OCI-LY7 (cell line): ENCODE results near the gene FDPS. TPM values are rescaled to one million over a fixed set of nuclear protein-coding genes. Genes with fewer than 3 reads are reported as not detected.

Source experiments
- BruUV-seq: library from RNA; stranded (reverse); fragments of 400-500 nt; replicated peaks from 2 replicates; lab custom pipeline; 2021; lab: Mats Ljungman, UMichigan
- CTCF ChIA-PET: fragments of 300-600 bp; sonication (Branson Sonifier 250); formaldehyde crosslinking; loops from one replicate; lab custom pipeline; 2022; ENCODE audit warnings: antibody characterized with exemption; ENCODE audit not compliant: unreplicated experiment; lab: Charles Lee
- POLR2A ChIA-PET: fragments of 300-600 bp; sonication (Branson Sonifier 250); formaldehyde crosslinking; loops from one replicate; lab custom pipeline; 2022; ENCODE audit warnings: antibody characterized with exemption; lab: Charles Lee
- DNase-seq: peaks from one replicate; pipeline ENCODE4 v3.0.0-alpha.2; 2015; ENCODE audit warnings: low spot score
- H2AFZ ChIP-seq: fragments of 200-600 bp; sonication (generic), shearing (Covaris generic); 2 replicates; pipeline ENCODE4 v1.6.1; 2014; ENCODE audit warnings: mild to moderate bottlenecking, antibody characterized with exemption, low read length, moderate library complexity
- H3K27ac ChIP-seq: fragments of 200-600 bp; sonication (generic); 2 replicates; pipeline ENCODE4 v1.5.1; 2014; ENCODE audit warnings: mixed run types, low read depth, mild to moderate bottlenecking, moderate library complexity, low read length, inconsistent platforms; ENCODE audit not compliant: poor library complexity, severe bottlenecking
- H3K36me3 ChIP-seq: fragments of 200-600 bp; sonication (generic); 2 replicates; pipeline ENCODE4 v1.6.1; 2014; ENCODE audit warnings: mild to moderate bottlenecking, antibody characterized with exemption, low read length, moderate library complexity, mixed read lengths; ENCODE audit not compliant: insufficient read depth
- H3K4me1 ChIP-seq: fragments of 200-600 bp; sonication (generic); 2 replicates; pipeline ENCODE4 v1.5.1; 2014; ENCODE audit warnings: mild to moderate bottlenecking, low read length; ENCODE audit not compliant: insufficient read depth, poor library complexity, severe bottlenecking
- H3K4me2 ChIP-seq: fragments of 200-600 bp; sonication (generic); 2 replicates; pipeline ENCODE4 v1.6.1; 2014; ENCODE audit warnings: mild to moderate bottlenecking, low read length
- H3K4me3 ChIP-seq: fragments of 200-600 bp; sonication (generic); 2 replicates; pipeline ENCODE4 v1.5.1; 2014; ENCODE audit warnings: mild to moderate bottlenecking, low read depth, low read length; ENCODE audit not compliant: poor library complexity, severe bottlenecking
- H3K79me2 ChIP-seq: fragments of 200-600 bp; sonication (generic); 2 replicates; pipeline ENCODE4 v1.6.1; 2016; ENCODE audit warnings: low read depth, mild to moderate bottlenecking, low read length, moderate library complexity, mixed read lengths; ENCODE audit not compliant: insufficient read depth
- H3K9me2 ChIP-seq: fragments of 200-600 bp; sonication (generic); 2 replicates; pipeline ENCODE4 v1.6.1; 2016; ENCODE audit warnings: mild to moderate bottlenecking, low read length, mixed read lengths; ENCODE audit not compliant: insufficient read depth
- H3K9me3 ChIP-seq: fragments of 200-600 bp; sonication (generic); 2 replicates; pipeline ENCODE4 v1.6.1; 2014; ENCODE audit warnings: mild to moderate bottlenecking, mixed run types, low read length, mixed read lengths
- H4K20me1 ChIP-seq: fragments of 200-600 bp; sonication (generic); 2 replicates; pipeline ENCODE4 v1.6.1; 2014; ENCODE audit warnings: mild to moderate bottlenecking, antibody characterized with exemption, low read length, moderate library complexity, mixed read lengths; ENCODE audit not compliant: insufficient read depth
- EZH2phosphoT487 ChIP-seq: fragments of 200-600 bp; sonication (generic); IDR thresholded peaks from 2 replicates; pipeline ENCODE4 v1.6.1; 2018; ENCODE audit warnings: low read depth, borderline replicate concordance, mild to moderate bottlenecking, mixed run types, antibody characterized with exemption, low read length, moderate library complexity, mixed read lengths
- intact Hi-C: fragments of 100-400 bp; cut with micrococcal nuclease; formaldehyde crosslinking; loops from one replicate; pipeline ENCODE4 v1.10.0; 2022; ENCODE audit not compliant: unreplicated experiment
- total RNA-seq, 2 experiments: library from RNA; depleted of rRNA in 1 of 2; stranded (reverse); fragments of >200 nt in 1 of 2; shearing (Covaris generic) in 1 of 2; gene quantifications; 2 replicates each; pipeline ENCODE4 v1.2.3, GENCODE V29; 2014 to 2022
- TF ChIP-seq, protein P1 (sequence below): fragments of 200-600 bp; sonication (generic); conservative IDR thresholded peaks from 2 replicates; pipeline ENCODE4 v1.5.1; 2014; ENCODE audit warnings: mild to moderate bottlenecking, antibody characterized with exemption, low read length, moderate library complexity, mixed read lengths

FDPS gene
- total RNA-seq, 2 experiments from 2014 or later = 263 to 531 TPM

DNA sequence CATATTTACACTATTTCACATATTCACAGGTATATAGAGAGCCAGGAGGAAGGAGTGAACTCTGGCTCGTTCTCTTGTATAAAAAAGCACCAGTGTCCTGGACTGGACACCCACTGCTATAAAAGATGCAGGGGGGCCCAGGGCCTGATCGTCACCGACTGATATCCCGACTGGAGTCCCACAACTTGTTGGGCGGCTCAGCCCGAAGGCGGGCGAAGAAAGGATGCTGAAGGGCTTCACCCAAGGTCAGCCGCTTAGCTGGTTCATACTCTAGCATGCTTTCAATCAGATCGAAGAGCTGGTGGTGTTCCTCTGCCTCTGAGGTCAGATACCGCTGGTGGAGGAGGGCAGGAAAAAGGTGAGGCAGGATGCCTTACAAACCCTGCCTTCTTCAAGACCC lies 45.6 kb upstream of the FDPS start:
- no peaks in the 10 kb centered on the region for H4K20me1 ChIP-seq
- intact Hi-C loops = loop anchor here (5.0 kb wide), 1 partner anchor 56 kb away; the partner anchor contains the start of genes MTX1 and THBS3
- H3K79me2 ChIP-seq = peaks cover 19% of the 10 kb centered on the region; the same call in 1 of the 2 replicates
- no peaks in the 10 kb centered on the region for H3K9me2 ChIP-seq
- no peaks in the 10 kb centered on the region for H3K9me3 ChIP-seq
- H3K4me1 ChIP-seq = peaks cover 17% of the 10 kb centered on the region
- H3K36me3 ChIP-seq = peaks cover 78% of the 10 kb centered on the region
- CTCF ChIA-PET = no interaction called here
- TSS peak; percentile 48 for BruUV-seq
- no peak overlapping the region for H3K4me3 ChIP-seq
- H3K4me2 ChIP-seq = peak overlapping the region; percentile 73
- TF ChIP-seq, protein P1, sequence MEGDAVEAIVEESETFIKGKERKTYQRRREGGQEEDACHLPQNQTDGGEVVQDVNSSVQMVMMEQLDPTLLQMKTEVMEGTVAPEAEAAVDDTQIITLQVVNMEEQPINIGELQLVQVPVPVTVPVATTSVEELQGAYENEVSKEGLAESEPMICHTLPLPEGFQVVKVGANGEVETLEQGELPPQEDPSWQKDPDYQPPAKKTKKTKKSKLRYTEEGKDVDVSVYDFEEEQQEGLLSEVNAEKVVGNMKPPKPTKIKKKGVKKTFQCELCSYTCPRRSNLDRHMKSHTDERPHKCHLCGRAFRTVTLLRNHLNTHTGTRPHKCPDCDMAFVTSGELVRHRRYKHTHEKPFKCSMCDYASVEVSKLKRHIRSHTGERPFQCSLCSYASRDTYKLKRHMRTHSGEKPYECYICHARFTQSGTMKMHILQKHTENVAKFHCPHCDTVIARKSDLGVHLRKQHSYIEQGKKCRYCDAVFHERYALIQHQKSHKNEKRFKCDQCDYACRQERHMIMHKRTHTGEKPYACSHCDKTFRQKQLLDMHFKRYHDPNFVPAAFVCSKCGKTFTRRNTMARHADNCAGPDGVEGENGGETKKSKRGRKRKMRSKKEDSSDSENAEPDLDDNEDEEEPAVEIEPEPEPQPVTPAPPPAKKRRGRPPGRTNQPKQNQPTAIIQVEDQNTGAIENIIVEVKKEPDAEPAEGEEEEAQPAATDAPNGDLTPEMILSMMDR = no peak
- no peak for TF ChIP-seq EZH2phosphoT487
- no peak for DNase-seq
- POLR2A ChIA-PET = interaction anchor here (1.1 kb wide), 1 partner anchor 10 kb away, joined by 6 read pairs; the partner anchor contains the start of gene CLK2
- H3K27ac ChIP-seq = peak overlapping the region; percentile 51
- no peak overlapping the region for H2AFZ ChIP-seq

- Histone ChIP-seq H3K27ac (no peak overlapping the region), H3K4me2 (no peak overlapping the region), H4K20me1 (peaks cover 2% of the 10 kb centered on the region; the same call in 1 of the 2 replicates), H3K36me3 (peaks cover 88% of the 10 kb centered on the region), H2AFZ (no peak overlapping the region), H3K79me2 (peaks cover 17% of the 10 kb centered on the region), H3K9me3 (no peaks in the 10 kb centered on the region), H3K9me2 (no peaks in the 10 kb centered on the region), H3K4me3 (no peak overlapping the region), H3K4me1 (peaks cover 10% of the 10 kb centered on the region)
- BruUV-seq = no TSS peak
- TF ChIP-seq EZH2phosphoT487 = no peak
- TF ChIP-seq, protein P1 = no peak
- DNase-seq = no peak
- CTCF ChIA-PET = no interaction called here
- intact Hi-C loops = no loop called here
- POLR2A ChIA-PET = interaction anchor here (0.6 to 1.3 kb wide), 2 partner anchors 14 to 94 kb away, joined by 3 to 4 read pairs; no protein-coding TSS in a partner anchor
Observed at GRCh38 chr1:155266553-155266952, 42.1 kb upstream of the FDPS start.

GRCh38 chr1:155267373-155267772 lies 41.3 kb upstream of the FDPS start:
- Histone ChIP-seq H3K79me2 (peaks cover 22% of the 10 kb centered on the region), H4K20me1 (peaks cover 4% of the 10 kb centered on the region; the same call in 1 of the 2 replicates), H3K9me3 (no peaks in the 10 kb centered on the region), H3K4me2 (no peak overlapping the region), H3K4me3 (no peak overlapping the region), H3K4me1 (peaks cover 18% of the 10 kb centered on the region), H3K36me3 (peaks cover 91% of the 10 kb centered on the region), H3K27ac (no peak overlapping the region), H3K9me2 (no peaks in the 10 kb centered on the region), H2AFZ (no peak overlapping the region)
- POLR2A ChIA-PET = interaction anchor here (0.6 kb wide), 1 partner anchor 15 kb away, joined by 4 read pairs; no protein-coding TSS in a partner anchor
- intact Hi-C loops = no loop called here
- no TSS peak for BruUV-seq
- no peak for DNase-seq
- TF ChIP-seq EZH2phosphoT487 = no peak
- TF ChIP-seq, protein P1 = no peak
- CTCF ChIA-PET = no interaction called here
